Stomach (tissue), 4 donors: Measurements from ENCODE around the gene TMEM9B.

Source experiments
- POLR2A ChIP-seq, 4 donors: fragments of 450-650 bp; IDR thresholded peaks; one replicate each; pipeline ENCODE4 v1.6.1; 2016; ENCODE audit warnings: antibody characterized with exemption in 4 of 4, control low read depth in 2 of 4, mild to moderate bottlenecking in 1 of 4, moderate library complexity in 1 of 4
- POLR2AphosphoS5 ChIP-seq, 3 donors: sonication (generic); formaldehyde crosslinking; IDR thresholded peaks; one replicate each; pipeline ENCODE4 v1.6.1; 2016; ENCODE audit warnings: antibody characterized with exemption in 3 of 3
- TF ChIP-seq, protein P1 (sequence below), 7 experiments: fragments of 450-650 bp in 4 of 7; fragments of 200-600 bp in 3 of 7; sonication (generic) in 3 of 7; IDR thresholded peaks; one replicate each; pipeline ENCODE4 v1.5.1; 2016 to 2019; ENCODE audit warnings: antibody characterized with exemption in 7 of 7, control low read depth in 2 of 7, mild to moderate bottlenecking in 1 of 7

DNA sequence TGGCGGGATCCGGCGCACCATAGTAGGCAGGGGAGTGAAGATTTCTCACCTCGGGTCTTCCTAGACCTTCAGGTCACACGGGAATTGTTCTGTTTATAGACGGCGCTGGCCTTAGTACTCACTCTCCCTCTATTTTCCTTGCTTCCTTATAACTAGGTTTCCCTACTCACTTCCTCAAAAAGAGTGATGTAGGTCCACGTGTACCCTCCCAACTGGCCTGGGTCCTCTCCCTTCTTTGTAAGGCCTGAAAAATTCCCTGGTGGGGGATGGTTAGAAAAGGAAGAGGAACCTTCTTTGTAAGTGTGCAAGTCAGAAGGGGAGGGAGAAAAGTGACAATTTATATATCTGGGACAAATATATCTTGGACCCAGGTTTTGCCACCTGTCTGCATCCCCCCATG lies 2.9 kb upstream of the TMEM9B start:
- TF ChIP-seq, protein P1, sequence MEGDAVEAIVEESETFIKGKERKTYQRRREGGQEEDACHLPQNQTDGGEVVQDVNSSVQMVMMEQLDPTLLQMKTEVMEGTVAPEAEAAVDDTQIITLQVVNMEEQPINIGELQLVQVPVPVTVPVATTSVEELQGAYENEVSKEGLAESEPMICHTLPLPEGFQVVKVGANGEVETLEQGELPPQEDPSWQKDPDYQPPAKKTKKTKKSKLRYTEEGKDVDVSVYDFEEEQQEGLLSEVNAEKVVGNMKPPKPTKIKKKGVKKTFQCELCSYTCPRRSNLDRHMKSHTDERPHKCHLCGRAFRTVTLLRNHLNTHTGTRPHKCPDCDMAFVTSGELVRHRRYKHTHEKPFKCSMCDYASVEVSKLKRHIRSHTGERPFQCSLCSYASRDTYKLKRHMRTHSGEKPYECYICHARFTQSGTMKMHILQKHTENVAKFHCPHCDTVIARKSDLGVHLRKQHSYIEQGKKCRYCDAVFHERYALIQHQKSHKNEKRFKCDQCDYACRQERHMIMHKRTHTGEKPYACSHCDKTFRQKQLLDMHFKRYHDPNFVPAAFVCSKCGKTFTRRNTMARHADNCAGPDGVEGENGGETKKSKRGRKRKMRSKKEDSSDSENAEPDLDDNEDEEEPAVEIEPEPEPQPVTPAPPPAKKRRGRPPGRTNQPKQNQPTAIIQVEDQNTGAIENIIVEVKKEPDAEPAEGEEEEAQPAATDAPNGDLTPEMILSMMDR (IDR thresholded peaks at IDR 0.05), result no peak
- TF ChIP-seq POLR2A (IDR thresholded peaks at IDR 0.05), result no peak
- no peak for TF ChIP-seq POLR2AphosphoS5 (IDR thresholded peaks at IDR 0.05)
